Stimulated activated naive CD8-positive, alpha-beta T cell treated with anti-CD3 and anti-CD28 coated beads, Interleukin-15, Interleukin-2, amounts not matched to agents 100 U/mL and 50 U/mL, for 24 hours (primary cell): ENCODE results near the gene CRKL.

ENCODE experiments used
- ATAC-seq: fragments of 150-1000 bp; cut with Tn5 transposase; one replicate; pipeline ENCODE4 v1.10.0; 2021
- DNase-seq: peaks from one replicate; pipeline ENCODE4 v3.0.0; 2021

The CRKL gene

DNA sequence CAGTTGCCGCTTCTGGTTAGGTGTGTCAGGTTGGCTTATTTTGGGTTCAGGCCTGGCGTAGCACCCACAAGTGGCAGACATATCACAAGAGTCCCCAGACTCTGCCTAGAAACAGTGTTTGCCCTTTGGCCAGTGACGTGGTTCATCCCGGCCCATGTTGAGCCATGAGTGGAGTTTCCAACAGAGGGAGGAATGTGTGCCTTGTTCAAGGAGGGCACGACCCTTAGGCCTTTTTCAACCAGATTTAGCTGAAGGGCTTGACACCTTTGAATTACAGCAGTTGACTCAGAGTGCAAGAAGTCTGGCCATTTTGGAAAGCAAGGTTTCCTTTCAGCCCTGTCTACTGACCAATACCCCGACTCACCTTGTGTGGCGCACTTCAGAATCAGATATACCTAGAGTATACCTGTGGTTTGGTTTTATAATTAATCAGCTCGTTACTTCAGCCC, 34.7 kb downstream of the CRKL start:
- no peak for ATAC-seq
- DNase-seq: no peak

- DNase-seq (no peak), ATAC-seq (no peak)
These were observed 35.5 kb downstream of the CRKL start for GRCh38 chr22:20952544-20953341.

DNA sequence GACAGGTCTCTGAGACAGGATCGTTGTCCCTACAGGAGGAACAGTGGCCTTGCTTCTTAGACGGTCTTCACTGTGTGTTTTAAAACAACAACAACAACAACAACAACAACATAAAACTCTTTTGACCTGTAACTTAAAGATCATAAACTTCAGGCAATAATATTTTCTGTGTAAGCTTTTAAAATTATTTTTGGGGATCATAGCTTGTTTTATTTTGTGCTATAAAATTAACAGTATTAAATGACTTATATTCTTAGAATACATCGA, 36.1 kb downstream of the CRKL start:
- DNase-seq (no peak), ATAC-seq (no peak)

DNA sequence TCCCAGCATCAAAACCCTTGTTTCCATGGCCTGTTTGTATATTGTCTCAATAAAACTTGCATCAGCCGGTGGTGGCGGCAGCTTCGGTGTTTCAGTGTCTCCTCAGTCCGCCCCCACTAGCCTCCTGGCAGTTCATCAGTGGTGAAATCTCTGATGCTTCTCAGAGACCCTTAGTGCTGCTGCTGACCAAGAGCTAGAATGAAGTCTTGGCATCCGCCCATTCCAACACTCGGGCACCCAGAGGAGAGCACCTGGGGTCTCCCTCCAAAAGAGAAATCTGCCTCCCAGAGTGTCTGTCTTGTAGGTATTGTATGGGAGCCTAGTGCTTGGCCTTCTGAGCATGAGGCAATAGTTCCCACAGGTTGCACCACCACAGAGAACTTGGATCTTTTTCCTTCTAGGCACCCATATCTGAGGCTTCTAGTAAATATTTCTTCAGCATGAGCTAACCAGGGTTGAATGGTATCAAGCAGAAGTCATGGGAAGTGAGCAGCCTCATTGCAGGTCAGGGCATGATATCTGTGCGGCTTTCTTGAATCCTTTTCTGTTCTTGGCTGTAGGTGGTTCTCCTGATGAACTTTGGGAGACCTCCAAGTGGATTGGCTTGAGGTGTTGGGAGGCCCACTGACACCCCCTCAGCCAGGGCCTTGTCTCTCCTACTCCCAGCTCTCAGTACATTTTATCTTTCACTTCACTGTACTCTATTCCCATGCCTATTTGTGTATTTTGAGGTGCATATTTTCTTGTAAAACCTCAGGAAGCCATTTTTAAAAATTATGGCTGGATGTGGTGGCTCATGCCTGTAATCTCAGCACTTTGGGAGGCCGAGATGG, 36.7 kb downstream of the CRKL start:
- no peak for DNase-seq
- no peak for ATAC-seq

DNA sequence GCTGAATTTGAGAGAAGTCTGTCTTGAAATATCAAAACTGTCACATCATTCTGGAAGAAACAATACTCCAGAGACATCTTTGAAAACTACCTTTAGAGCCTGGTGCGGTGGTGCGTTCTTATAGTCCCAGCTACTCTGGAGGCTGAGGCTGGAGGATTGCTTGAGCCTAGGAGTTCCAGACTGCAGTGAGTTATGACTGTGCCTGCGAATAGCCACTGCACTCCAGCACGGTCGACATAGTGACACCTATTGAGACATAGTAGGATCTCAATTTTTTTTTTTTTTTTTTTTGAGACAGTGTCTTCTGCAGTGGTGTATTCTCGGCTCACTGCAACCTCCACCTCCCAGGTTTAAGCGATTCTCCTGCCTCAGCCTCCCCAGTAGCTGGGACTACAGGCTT, 38.3 kb downstream of the CRKL start:
- ATAC-seq (no peak), DNase-seq (no peak)

DNA sequence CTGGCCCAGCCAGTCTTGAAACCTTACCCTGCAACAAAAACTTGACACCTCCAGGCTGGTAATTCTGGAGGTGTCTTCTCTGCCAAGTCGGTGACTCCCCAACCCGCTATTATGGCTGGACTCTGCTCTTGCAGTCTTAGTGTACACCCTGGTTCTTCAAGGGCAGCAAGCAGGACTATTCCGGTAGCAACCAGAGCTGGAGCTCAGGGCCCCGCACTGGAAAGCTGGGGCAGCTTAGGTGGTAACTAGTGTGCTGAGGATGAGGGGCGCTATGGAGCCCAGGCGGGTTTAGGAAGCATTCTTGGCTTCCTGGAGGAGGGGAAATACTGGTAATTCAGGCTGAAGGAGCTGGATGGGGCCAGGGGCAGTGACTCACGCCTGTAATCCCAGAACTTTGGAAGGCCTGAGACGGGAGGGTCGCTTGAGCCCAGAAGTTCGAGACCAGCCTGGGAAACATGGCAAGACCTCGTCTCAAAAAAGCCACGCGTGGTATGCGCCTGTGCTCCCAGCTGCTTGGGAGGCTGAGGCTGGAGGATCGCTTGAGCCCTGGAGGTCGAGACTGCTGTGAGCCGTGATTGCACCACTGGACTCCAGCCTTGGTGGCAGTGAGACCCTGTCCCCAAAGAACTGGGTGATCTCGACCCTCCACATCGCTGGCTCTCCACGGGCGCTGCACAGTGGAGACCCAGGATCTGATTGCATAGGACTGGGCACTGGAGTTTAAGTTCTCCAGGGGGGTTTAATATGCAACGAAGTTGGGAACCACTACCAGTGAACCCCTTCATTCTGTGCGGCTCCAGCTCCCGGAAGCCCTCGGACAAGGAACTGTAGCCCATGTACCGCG, 39.3 kb downstream of the CRKL start:
- ATAC-seq: no peak
- DNase-seq: no peak

GRCh38 chr22:20957102-20957682, 40.0 kb downstream of the CRKL start:
- DNase-seq: no peak

GRCh38 chr22:20957683-20958431, 40.6 kb downstream of the CRKL start:
- ATAC-seq (peak; percentile 42), DNase-seq (no peak)

More at GRCh38 chr22:20957102-20957682, 40.0 kb downstream of the CRKL start:
- ATAC-seq: no peak

DNA sequence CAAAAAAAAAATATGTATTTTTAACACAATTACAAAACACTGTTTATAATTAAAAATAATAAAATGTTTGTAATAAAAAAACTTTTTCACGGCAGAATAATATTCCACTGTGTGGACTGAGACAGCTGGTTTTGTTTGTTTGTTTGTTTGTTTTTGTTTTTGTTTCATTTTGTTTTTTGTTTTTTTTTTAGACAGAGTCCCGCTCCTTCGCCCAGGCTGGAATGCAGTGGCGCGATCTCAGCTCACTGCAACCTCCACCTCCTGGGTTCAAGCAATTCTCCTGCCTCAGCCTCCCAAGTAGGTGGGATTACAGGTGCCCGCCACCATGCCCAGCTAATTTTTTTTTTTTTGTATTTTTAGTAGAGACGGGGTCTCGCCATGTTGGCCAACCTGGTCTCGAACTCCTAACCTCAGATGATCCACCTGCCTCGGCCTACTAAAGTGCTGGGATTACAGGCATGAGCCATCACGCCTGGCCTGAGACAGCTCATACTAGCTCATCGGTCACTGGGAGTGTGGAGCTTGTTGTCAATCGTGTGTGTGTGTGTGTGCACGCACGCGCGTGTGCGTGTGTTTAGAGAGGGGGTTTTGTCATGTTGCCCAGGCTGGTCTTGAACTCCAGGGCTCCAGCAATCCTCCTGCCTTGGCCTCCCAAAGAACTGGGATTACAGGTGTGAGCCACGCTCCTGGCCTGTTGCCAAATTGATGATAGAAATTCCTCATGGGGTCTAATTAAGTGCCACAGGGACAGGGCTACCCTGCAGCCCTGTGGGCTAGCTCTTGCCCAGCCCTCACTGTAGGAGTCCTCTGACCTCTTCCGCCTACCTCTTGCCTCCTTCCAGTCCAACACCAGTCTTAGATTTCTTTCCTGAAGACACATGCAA, 42.6 kb downstream of the CRKL start:
- DNase-seq (no peak), ATAC-seq (no peak)

GRCh38 chr22:20960609-20961008, 43.4 kb downstream of the CRKL start:
- DNase-seq (no peak), ATAC-seq (no peak)

DNA sequence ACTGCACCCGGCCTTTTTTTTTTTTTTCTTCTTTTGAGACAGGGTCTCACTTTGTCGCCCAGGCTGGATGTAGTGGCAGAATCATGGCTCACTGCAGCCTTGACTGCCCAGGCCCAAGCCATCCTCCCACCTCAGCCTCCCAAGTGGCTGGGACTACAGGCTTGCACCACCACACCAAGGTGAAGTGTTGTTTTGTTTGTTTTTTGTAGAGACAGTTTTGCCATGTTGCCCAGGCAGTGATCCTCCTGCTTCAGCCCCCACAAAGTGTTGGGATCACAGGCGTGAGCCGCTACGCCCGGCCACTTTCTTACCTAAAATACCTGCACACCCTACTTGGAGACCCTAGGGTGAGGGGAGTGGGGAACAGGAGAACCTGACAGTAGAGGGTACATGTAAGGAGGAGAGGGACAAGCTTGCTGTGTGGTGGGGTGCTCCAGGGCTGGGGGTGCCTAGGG, 45.3 kb downstream of the CRKL start:
- no peak for ATAC-seq

DNA sequence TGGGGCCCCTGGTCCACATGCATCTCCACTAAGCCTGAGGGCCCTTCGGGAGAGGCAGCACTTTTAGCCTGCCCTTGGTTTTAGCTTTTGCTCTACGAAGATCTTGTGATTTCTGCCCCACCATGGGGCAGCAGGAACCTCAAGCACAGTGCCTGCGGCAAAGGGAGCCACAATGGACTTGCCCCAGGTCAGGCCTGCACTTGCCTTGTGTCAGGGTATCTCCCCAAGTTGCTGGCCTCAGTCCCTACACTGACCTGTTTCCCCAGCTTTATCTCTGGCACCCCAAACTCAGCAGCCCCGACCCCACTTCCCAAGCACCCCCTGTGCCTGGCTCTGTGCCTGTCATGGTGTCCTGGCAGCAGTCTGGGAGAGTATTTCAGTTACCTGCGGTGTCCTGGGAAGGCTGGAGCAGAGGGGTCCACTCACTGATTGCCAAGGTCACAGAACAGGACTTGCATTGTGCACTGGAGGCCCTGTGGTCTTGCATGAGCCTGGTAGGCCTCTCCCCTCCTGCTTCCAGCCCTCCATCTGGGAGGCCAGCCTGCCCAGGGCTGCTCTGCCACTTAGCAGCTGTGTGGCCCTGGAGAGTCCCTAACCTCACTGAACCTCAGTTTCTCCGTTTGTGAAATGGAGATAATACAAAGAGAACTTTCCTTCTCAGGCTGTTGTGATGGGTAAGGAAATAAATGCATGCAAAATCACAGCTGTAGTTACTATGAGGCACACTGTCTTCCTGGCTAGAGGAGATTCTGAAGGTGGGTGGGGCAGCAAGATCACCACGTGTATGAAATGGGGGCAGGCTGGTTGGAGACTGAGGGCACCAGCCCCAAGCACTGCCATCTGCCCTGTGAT, 46.2 kb downstream of the CRKL start:
- ATAC-seq (no peak), DNase-seq (no peak)

More for the DNA sequence above, 45.3 kb downstream of the CRKL start:
- no peak for DNase-seq

DNA sequence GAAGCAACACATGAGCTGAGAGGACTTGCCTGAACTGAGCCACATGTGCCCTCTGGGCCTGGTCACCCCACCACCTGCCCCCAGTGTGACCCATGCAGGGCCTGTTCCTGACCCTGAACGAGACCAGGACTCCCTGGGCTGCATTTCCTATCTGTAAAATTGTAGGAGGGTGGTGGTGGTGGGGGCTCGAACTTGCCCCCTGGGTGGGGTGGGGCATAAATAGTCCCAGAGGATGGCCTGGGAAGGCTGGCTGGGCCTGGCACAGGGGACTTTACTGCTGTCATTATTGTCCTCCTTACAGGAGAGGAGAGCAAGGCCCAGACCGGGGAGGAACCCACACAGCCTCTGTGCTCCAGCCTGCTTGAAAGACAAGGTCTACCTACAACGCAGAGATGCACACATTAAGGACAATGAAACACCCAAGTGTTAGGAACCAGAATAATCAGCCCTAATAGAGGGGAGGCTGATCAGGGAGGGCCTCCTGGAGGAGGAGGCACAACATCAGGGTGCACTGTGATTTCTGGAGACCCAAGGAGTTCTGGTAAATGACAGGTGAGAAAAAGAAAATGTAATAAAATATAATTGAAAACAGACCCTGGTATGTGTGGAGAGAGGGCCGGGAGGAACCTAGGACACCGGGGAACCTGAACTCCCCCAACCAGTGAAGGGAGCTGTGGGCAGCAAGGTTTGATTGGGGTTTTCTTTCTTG, 47.0 kb downstream of the CRKL start:
- no peak for DNase-seq
- peak; percentile 38 for ATAC-seq

- DNase-seq: peak; percentile 42
- ATAC-seq: no peak
These were observed 47.5 kb downstream of the CRKL start for GRCh38 chr22:20964799-20965103.

GRCh38 chr22:20965104-20965887, 48.1 kb downstream of the CRKL start:
- ATAC-seq (peak; percentile 2), DNase-seq (no peak)

DNA sequence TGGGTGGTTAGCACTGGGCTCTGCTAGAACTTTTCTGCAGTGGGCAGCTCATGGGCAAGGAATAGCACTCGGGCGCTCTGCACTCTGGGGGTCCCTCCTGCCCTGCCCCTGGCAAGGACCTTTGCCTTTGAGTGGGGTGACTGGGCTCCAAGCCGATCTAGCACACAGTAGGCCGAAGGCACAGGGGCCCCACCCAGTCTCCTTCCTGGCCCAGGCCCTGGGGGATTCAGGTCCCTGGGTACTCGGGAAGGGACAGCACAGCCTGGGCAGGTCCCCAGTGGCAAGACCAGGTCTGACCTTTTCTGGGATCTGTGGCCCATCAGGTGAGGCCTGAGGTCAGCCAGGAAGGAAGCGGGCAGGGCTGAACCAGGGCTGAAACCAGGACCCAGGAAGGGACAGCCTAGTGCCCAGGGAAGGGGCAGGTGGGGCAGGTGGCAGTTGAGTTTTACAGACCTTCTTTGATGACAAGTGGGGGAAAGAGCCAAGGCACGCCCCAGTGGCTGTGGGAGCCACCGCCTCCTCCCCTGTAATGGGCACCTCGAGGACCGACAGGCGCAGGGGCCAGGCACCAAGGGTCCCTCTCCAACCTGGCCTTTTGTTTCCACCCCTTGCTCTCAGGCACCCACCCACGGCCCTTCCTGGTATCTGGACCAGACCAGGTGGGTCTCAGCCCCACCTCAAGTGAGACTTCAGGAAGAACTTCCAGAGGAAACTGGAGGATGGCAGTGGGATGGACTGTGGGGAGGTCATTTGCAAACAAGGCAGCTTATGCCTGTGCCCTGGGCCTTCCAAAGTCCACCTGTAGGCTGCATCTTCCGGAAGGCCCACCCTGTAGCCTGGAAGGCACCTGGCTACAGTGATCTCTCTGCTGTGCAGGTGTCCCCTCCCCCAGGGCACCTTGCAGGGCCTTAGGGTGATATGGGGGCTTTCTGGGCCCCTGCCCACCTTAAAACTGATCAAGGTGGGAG, 49.0 kb downstream of the CRKL start:
- DNase-seq (no peak), ATAC-seq (no peak)
